Cardiac fibroblast (primary cell): ENCODE measurements around the gene RASSF4.

Experiments used
- DNase-seq, 2 donors: peaks; one replicate each; pipeline versions ENCODE4 v3.0.0 to v3.0.0-alpha.2; 2010; ENCODE audit warnings: low read depth in 2 of 2
- H3K4me3 ChIP-seq, 2 donors: replicated peaks in 1 of 2; 1 replicate in 1 of 2; 2 replicates in 1 of 2; pipeline ENCODE4 v1.5.1; 2011; ENCODE audit warnings: low read depth in 2 of 2, low read length in 2 of 2, mild to moderate bottlenecking in 2 of 2, moderate library complexity in 1 of 2
- TF ChIP-seq, protein P1 (sequence below): IDR thresholded peaks from one replicate; pipeline ENCODE4 v1.5.1; 2011; ENCODE audit warnings: low read depth, mild to moderate bottlenecking, low read length, inconsistent platforms

Gene RASSF4, protein sequence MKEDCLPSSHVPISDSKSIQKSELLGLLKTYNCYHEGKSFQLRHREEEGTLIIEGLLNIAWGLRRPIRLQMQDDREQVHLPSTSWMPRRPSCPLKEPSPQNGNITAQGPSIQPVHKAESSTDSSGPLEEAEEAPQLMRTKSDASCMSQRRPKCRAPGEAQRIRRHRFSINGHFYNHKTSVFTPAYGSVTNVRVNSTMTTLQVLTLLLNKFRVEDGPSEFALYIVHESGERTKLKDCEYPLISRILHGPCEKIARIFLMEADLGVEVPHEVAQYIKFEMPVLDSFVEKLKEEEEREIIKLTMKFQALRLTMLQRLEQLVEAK

DNA sequence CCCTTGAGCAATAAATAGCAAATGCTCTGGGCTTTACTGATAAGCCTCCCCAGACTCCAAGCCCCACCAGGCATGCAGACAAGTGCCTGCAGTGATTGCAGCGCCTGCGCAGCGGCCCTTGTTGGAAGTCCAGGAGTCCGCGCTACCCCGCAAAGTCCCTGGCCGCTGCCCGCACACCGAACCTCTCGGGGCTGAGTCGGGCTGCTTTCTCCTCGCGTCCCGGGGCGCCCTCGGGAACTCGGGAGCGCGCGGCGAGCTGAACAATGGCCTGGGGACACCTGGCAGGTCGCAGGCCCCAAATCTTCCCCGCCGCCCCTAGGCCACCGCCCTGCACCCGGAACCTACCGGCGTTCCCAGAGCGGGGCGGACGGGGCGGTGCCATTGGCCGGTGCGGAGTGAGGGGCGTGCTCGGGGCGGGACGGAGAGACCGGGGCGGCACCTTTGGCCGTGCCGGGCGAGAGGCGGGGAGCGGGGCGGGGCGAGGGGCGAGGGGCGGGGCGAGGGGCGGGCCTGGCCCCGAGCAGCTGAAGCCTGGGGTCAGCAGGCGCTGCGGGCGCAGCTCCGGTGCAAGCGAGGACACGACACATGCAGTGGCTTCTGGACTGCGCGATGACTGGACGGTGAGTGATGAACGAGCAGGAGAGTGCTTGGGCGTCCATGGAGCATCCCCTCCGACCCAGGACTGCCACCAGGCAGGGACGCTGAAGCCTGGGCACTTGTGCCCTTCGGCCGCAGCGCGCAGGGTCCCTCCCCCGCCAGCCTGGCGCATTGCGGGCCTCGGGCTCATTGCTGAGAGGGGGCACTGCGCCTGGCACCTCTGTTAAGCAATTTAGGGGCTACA, at the start of gene RASSF4:
TSS of gene RASSF4 (plus strand) at position 556 of the 841 bp plus-strand sequence. CDS start 10,401 bp downstream, outside the sequence.
- TF ChIP-seq, protein P1, sequence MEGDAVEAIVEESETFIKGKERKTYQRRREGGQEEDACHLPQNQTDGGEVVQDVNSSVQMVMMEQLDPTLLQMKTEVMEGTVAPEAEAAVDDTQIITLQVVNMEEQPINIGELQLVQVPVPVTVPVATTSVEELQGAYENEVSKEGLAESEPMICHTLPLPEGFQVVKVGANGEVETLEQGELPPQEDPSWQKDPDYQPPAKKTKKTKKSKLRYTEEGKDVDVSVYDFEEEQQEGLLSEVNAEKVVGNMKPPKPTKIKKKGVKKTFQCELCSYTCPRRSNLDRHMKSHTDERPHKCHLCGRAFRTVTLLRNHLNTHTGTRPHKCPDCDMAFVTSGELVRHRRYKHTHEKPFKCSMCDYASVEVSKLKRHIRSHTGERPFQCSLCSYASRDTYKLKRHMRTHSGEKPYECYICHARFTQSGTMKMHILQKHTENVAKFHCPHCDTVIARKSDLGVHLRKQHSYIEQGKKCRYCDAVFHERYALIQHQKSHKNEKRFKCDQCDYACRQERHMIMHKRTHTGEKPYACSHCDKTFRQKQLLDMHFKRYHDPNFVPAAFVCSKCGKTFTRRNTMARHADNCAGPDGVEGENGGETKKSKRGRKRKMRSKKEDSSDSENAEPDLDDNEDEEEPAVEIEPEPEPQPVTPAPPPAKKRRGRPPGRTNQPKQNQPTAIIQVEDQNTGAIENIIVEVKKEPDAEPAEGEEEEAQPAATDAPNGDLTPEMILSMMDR: no peak
- DNase-seq: peak; percentile 79 to 83

DNA sequence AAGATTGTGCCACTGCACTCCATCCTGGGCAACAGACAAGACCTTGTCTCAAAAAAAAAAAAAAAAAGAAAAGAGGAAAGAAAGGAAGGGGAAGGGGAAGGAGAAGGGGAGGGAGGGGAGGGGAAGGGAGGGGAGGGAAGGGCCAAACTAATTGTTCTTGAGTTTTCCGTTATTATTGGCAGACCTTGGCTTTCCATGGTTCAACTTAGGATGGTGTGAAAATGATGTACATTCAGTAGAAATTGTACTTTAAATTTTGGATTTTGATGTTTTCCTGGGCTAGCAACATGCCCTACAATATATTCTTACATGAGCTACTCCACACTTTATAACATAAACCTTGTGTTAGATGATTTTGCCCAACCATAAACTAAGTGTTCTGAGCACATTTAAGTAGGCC, 49.7 kb upstream of the RASSF4 start:
- H3K4me3 ChIP-seq: no peak overlapping the region
- TF ChIP-seq, protein P1: no peak
- DNase-seq: no peak

More for the DNA sequence above, at the start of gene RASSF4:
- H3K4me3 ChIP-seq: peak within 1 kb of the TSS; percentile 68 to 83

DNA sequence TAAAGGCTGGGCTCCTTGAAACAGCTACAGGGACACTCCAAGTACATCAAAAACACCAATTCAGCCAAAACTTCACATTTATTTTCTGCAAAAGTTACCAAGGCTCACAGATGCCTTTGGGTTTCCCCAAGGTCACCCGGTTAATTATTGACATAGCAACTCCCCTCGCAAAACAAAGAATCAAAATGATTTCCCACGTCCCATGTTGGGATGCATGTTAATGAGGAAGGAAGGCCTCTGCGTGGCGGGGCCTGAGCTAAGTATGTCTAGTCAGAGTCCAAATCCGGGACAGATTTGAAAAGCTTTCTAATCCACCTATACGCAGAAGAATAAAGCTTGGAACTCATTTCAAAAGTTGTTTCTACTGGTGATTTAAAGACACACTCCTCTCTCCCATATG, 49.0 kb upstream of the RASSF4 start:
- DNase-seq: no peak
- no peak overlapping the region for H3K4me3 ChIP-seq
- TF ChIP-seq, protein P1: no peak

DNA sequence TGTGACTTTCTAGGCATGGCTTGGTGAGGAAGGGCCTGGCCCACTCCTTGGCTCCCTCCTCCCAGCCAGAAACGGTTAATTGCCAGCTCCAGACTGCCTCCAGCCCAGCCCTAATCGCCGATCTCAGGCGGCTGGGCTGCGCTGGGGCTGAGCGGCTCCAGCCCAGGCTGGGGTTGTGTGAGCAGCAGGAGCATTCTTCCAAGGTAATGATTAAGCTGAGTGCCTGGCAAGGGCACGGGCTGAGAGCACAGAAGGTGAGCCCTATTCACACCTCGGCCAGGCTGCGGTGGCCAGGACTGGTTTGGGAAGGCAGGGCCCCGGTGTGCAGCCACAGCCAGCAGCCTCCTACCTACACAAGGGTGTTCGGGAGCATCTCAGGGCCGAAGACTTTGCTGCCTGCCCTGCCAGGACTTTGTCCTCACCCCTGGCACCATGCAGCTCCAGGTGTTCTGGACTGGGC, 48.5 kb upstream of the RASSF4 start, which contains the start of gene TMEM72:
TSS of gene TMEM72 (plus strand) at position 257 of the 460 bp plus-strand sequence. CDS start at position 433, 176 bp downstream.
- TF ChIP-seq, protein P1: no peak
- no peak within 1 kb of the TSS for H3K4me3 ChIP-seq
- DNase-seq: no peak

DNA sequence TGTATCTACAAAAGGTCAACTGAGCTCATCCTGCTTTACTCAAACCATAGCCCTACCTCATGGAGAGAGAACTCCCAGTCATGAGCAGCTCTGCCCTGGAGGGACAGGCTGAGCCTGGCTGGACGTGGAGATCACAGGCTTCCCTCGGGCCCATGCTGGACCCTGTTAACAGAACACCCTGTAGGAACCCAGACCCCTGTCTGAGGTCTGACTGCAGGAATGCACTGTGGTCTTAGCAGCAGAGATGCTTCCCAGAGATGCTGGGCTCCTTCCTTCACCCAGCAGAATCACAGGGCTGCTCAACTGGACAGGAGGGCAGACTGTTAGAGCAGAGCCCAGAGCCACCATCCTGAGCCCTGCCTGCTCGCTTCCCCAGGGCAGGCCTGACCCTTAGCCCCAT, 47.7 kb upstream of the RASSF4 start:
- no peak for DNase-seq
- TF ChIP-seq, protein P1: no peak
- no peak overlapping the region for H3K4me3 ChIP-seq

DNA sequence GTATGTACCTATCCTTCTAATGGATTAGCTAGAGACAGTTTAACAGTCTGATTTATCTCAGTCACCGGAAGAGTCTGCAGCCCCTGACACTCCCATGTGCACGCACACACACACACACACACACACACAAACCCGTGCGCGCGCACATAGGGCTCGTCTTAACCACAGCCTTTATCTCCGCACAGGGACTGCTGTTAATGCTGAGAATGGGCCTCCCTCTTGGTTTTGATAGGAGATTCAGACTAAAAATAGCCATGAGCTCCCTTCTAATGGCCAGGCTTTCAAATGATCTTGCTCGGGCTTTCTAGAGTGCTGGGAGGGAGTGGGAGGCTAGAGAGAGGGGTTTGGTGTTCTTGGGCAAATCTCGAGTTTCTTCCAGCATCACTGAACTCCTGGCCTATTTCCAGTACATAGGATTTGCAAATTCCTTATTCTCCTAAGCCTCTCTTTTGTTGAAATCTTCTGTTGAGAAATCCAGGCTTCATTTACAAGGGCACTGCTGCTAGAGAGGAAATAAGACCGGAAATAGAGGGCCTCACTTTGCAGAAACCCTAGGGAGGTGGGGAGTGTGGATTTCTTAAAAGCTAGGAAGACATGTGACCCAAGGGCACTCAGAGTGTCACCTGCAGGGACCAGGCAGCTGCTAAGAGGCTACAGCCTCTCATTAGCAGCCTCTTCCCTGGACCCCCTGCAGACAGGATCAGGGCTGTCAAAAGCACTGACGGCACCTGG, 46.1 kb upstream of the RASSF4 start:
- no peak overlapping the region for H3K4me3 ChIP-seq
- peak; percentile 27 to 81 for DNase-seq
- TF ChIP-seq, protein P1: no peak
